ENCODE results near the gene KRTAP4-1. TPM values are rescaled to one million over a fixed set of nuclear protein-coding genes. Genes with fewer than 3 reads are reported as not detected.
"Not testable (repeated sequence)": the region's sequence is repeated elsewhere in the genome, so short reads cannot be mapped to it uniquely, and the experiment has no call there.

Gene KRTAP4-1
- total RNA-seq, 1 donor from 2014 or later: not detected

GRCh38 chr17:41171886-41172285 is 12.8 kb downstream of the KRTAP4-1 start:
- ATAC-seq: no peak

GRCh38 chr17:41168121-41168520 is 16.6 kb downstream of the KRTAP4-1 start, which contains the start of gene KRTAP4-3:
Gene KRTAP4-3 (minus strand): TSS chr17:41168221. CDS start chr17:41168172, 49 bp downstream.
- no peak for ATAC-seq

GRCh38 chr17:41167561-41167960 is 17.1 kb downstream of the KRTAP4-1 start:
- no peak for ATAC-seq

GRCh38 chr17:41163828-41164227 is 20.9 kb downstream of the KRTAP4-1 start:
- no peak for ATAC-seq

- no peak for ATAC-seq
Observed at GRCh38 chr17:41160648-41161047, 24.1 kb downstream of the KRTAP4-1 start, which contains the start of gene KRTAP4-4. Gene KRTAP4-4 (minus strand): TSS chr17:41160748. CDS start chr17:41160691, 57 bp downstream.

- ATAC-seq: not testable (repeated sequence)
Observed at GRCh38 chr17:41160190-41160589, 24.5 kb downstream of the KRTAP4-1 start.

- ATAC-seq: no peak
Observed at GRCh38 chr17:41153856-41154255, 30.9 kb downstream of the KRTAP4-1 start.

- ATAC-seq: no peak
Observed at GRCh38 chr17:41151525-41151924, 33.2 kb downstream of the KRTAP4-1 start.

GRCh38 chr17:41150026-41150425 is 34.7 kb downstream of the KRTAP4-1 start:
- no peak for ATAC-seq

GRCh38 chr17:41149652-41149985 is 35.1 kb downstream of the KRTAP4-1 start, which contains the start of gene KRTAP4-5:
Gene KRTAP4-5 (minus strand): TSS chr17:41149825. CDS start chr17:41149767, 58 bp downstream.
- no peak for ATAC-seq

- ATAC-seq: not testable (repeated sequence)
Observed at GRCh38 chr17:41148971-41149651, 35.6 kb downstream of the KRTAP4-1 start.

GRCh38 chr17:41147531-41148204 is 37.0 kb downstream of the KRTAP4-1 start:
- ATAC-seq: no peak

- no peak for ATAC-seq
Observed at GRCh38 chr17:41145261-41145660, 39.5 kb downstream of the KRTAP4-1 start.

GRCh38 chr17:41144846-41145245 is 39.9 kb downstream of the KRTAP4-1 start:
- no peak for ATAC-seq

GRCh38 chr17:41141361-41141760 is 43.4 kb downstream of the KRTAP4-1 start:
- ATAC-seq: no peak

- peak; percentile 86 for ATAC-seq
Observed at GRCh38 chr17:41140360-41141131, 44.2 kb downstream of the KRTAP4-1 start, which contains the start of gene KRTAP4-6. Gene KRTAP4-6 (minus strand): TSS chr17:41140544. CDS start chr17:41140487, 57 bp downstream.

- ATAC-seq: not testable (repeated sequence)
Observed at GRCh38 chr17:41139865-41140264, 44.8 kb downstream of the KRTAP4-1 start.

Other genes with a start within 250 kb of the KRTAP4-1 start
- gene KRT23, start 247.3 kb downstream of the KRTAP4-1 start, total RNA-seq: 3.1 TPM
- not detected for gene KRT39, start 218.0 kb downstream of the KRTAP4-1 start, total RNA-seq
- not detected for gene KRT40, start 200.6 kb downstream of the KRTAP4-1 start, total RNA-seq
- not detected for gene KRTAP3-3, start 190.7 kb downstream of the KRTAP4-1 start, total RNA-seq
- not detected for gene KRTAP3-2, start 185.0 kb downstream of the KRTAP4-1 start, total RNA-seq
- gene KRTAP3-1, start 175.8 kb downstream of the KRTAP4-1 start, total RNA-seq: not detected
- not detected for gene KRTAP1-5, start 157.7 kb downstream of the KRTAP4-1 start, total RNA-seq
- gene KRTAP1-4, start 154.7 kb downstream of the KRTAP4-1 start, total RNA-seq: not detected
- not detected for gene KRTAP1-3, start 150.0 kb downstream of the KRTAP4-1 start, total RNA-seq
- not detected for gene KRTAP1-1, start 143.5 kb downstream of the KRTAP4-1 start, total RNA-seq
- not detected for gene KRTAP2-1, start 137.6 kb downstream of the KRTAP4-1 start, total RNA-seq
- gene KRTAP2-2, start 129.7 kb downstream of the KRTAP4-1 start, total RNA-seq: not detected
- gene KRTAP2-3, start 124.8 kb downstream of the KRTAP4-1 start, total RNA-seq: not detected
- not detected for gene KRTAP2-4, start 119.0 kb downstream of the KRTAP4-1 start, total RNA-seq
- gene KRTAP4-7, start 100.8 kb downstream of the KRTAP4-1 start, total RNA-seq: not detected
- not detected for gene KRTAP4-8, start 86.8 kb downstream of the KRTAP4-1 start, total RNA-seq
- gene KRTAP4-16, start 82.7 kb downstream of the KRTAP4-1 start, total RNA-seq: not detected
- gene KRTAP4-9, start 79.5 kb downstream of the KRTAP4-1 start, total RNA-seq: not detected
- gene KRTAP4-11, start 66.5 kb downstream of the KRTAP4-1 start, total RNA-seq: not detected
- not detected for gene KRTAP4-12, start 60.7 kb downstream of the KRTAP4-1 start, total RNA-seq
- gene KRTAP4-6, start 44.4 kb downstream of the KRTAP4-1 start, total RNA-seq: not detected
- not detected for gene KRTAP4-5, start 35.1 kb downstream of the KRTAP4-1 start, total RNA-seq
- not detected for gene KRTAP4-4, start 24.2 kb downstream of the KRTAP4-1 start, total RNA-seq
- not detected for gene KRTAP4-3, start 16.7 kb downstream of the KRTAP4-1 start, total RNA-seq
- not detected for gene KRTAP4-2, start 6.7 kb downstream of the KRTAP4-1 start, total RNA-seq
- not detected for gene KRTAP9-1, start 5.0 kb upstream of the KRTAP4-1 start, total RNA-seq
- not detected for gene KRTAP9-2, start 41.7 kb upstream of the KRTAP4-1 start, total RNA-seq
- not detected for gene KRTAP9-3, start 47.5 kb upstream of the KRTAP4-1 start, total RNA-seq
- not detected for gene KRTAP9-8, start 53.1 kb upstream of the KRTAP4-1 start, total RNA-seq
- not detected for gene KRTAP9-4, start 64.8 kb upstream of the KRTAP4-1 start, total RNA-seq
- not detected for gene KRTAP9-9, start 70.5 kb upstream of the KRTAP4-1 start, total RNA-seq
- gene KRTAP9-6, start 80.5 kb upstream of the KRTAP4-1 start, total RNA-seq: not detected
- not detected for gene KRTAP9-7, start 90.8 kb upstream of the KRTAP4-1 start, total RNA-seq
- not detected for gene KRTAP29-1, start 117.9 kb upstream of the KRTAP4-1 start, total RNA-seq
- not detected for gene KRTAP16-1, start 124.4 kb upstream of the KRTAP4-1 start, total RNA-seq
- not detected for gene KRTAP17-1, start 130.8 kb upstream of the KRTAP4-1 start, total RNA-seq
- gene KRT33A, start 165.9 kb upstream of the KRTAP4-1 start, total RNA-seq: 0.92 TPM
- not detected for gene KRT33B, start 184.9 kb upstream of the KRTAP4-1 start, total RNA-seq
- gene KRT34, start 197.4 kb upstream of the KRTAP4-1 start, total RNA-seq: 0.44 TPM
- 4.4 TPM for gene KRT31, start 212.7 kb upstream of the KRTAP4-1 start, total RNA-seq
- not detected for gene KRT37, start 239.7 kb upstream of the KRTAP4-1 start, total RNA-seq